GM12873 (cell line): ENCODE data around the gene CYP4F2.

Experiments
- TF ChIP-seq, protein P1 (sequence below): IDR thresholded peaks from 2 replicates; pipeline ENCODE4 v1.5.1; 2012; ENCODE audit warnings: low read depth, mild to moderate bottlenecking, moderate library complexity, low read length, control low read depth; ENCODE audit not compliant: insufficient read depth; ENCODE audit errors: missing control alignments

Gene CYP4F2

DNA sequence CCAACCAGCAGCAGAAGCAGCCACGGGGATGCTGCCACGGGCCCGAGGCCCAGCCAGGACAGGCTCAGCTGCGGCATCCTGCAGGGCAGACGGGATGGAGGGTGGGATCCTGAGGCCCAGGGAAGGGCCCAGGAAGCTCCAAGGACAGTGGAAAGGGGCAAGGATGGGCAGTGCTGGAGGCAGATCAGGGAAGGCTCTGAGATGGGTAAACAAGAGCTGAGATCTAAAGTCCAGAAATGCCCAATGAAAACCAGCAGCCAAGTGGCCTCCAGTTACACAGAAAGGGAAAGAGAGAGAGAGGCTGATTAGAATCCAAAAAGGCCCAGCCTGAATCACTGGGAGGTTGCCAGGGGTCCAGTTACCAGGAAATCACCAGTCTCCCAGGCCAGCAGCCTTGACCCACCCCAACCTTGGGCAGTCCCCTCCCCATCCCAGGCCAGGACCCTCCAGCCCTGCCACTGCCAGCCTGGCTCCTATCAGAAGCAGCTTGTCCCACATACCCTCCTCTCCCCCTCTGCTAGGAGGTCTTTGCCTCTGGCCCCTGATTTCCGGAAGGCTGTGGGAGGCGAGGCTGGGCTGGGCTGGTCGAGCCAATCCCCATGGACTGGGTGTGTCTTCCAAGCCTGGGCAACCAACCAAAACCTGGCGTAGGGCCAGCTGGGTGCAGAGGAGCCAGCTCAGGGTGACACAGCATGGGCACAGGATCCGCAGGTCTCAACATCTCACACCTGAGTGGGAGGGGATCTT lies 36.6 kb upstream of the CYP4F2 start, which contains the start of gene CYP4F11:
TSS of gene CYP4F11 (minus strand) at position 198 of the 747 bp plus-strand sequence. CDS start at position 77, 121 bp downstream.
- TF ChIP-seq, protein P1, sequence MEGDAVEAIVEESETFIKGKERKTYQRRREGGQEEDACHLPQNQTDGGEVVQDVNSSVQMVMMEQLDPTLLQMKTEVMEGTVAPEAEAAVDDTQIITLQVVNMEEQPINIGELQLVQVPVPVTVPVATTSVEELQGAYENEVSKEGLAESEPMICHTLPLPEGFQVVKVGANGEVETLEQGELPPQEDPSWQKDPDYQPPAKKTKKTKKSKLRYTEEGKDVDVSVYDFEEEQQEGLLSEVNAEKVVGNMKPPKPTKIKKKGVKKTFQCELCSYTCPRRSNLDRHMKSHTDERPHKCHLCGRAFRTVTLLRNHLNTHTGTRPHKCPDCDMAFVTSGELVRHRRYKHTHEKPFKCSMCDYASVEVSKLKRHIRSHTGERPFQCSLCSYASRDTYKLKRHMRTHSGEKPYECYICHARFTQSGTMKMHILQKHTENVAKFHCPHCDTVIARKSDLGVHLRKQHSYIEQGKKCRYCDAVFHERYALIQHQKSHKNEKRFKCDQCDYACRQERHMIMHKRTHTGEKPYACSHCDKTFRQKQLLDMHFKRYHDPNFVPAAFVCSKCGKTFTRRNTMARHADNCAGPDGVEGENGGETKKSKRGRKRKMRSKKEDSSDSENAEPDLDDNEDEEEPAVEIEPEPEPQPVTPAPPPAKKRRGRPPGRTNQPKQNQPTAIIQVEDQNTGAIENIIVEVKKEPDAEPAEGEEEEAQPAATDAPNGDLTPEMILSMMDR: no peak

DNA sequence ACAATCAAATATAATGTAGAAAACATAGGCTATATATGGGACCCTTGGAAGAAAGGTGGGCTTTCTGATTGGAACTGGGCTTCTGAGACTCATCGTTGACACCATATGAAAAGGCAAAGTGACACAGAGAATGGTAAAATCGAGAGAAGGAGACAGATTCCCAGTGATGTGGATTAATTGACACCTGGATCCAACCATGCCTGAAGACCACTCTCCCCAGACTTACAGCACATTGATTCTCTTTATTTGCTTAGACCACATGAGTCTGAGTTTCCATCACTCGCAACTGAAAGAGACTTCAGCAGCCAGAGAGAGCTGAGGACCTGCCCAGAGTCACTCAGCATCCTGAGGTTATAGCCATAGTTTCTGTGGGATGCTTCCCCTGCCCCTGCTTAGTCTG lies 30.4 kb upstream of the CYP4F2 start:
- TF ChIP-seq, protein P1: no peak

DNA sequence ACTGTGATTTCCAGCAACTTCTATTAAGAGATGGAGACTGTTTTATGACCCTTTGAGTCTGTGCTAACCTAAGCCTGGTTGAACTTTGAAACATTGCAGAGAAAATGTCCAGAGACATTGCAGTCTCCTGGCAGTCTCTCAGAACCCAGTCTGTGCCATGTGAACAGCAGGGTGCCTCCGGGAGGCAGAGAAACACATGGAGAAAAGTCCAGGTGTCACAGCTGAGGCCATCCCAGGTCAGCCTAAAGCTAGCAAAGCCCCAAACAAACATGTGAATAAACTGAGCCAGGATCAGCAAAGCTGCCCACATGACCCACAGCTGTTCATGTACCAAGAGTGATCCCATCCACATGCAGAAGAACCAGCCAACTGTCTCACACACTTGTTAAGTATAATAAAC lies 28.6 kb upstream of the CYP4F2 start:
- TF ChIP-seq, protein P1: no peak

DNA sequence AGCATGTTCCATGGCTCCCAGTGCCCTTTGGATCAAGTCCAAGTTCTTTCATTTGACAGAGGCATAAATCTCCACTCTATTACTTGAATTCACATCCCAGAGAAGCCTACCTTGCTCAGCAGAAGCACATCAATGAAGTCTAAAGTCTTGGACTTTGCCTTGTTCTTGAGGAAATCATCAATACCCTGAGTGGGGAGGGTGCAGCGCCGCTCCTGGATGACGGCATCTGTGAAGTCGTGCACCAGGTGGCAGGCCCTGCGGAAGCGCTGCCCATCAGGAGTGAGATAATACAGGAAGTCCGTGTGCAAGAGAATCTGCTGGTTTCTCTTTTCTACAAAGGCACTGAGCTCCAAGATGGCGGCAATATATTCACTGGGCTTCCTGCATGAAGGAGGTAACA lies 25.8 kb upstream of the CYP4F2 start:
- TF ChIP-seq, protein P1: no peak

DNA sequence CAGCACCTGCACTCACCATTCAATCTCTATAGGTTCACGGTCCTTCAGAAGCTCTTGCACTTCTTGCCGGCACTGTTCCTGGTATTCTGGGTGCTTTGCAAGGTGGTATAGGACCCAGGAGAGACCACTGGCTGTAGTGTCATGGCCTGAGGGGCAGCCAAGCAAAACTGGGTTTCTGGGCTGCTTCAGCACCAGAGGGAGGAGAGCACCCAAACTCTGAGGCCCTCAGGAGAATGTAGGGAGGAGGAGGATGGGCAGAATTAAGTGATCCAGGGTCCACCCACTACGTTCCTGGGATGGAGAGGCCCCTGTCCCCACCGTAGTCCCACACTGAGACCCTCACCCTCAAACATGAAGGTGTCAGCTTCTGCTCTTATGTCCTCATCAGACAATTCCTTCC lies 24.1 kb upstream of the CYP4F2 start:
- TF ChIP-seq, protein P1: no peak

DNA sequence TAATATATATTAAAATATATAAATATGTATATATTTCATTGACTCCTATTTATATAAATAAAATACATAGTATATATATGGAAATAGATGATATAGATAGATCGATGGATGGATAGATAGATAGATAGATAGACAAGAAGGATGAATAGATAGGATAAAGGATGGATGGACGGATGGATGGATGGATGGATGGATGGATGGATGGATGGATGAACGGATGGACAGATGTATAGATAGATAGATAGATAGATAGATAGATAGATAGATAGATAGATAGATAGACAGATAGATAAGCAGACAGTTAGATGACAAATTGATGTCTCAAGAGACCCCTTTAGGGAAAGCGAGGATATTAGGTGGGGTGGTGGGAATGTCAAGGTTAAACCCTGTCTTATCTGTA lies 21.4 kb upstream of the CYP4F2 start:
- TF ChIP-seq, protein P1: no peak

DNA sequence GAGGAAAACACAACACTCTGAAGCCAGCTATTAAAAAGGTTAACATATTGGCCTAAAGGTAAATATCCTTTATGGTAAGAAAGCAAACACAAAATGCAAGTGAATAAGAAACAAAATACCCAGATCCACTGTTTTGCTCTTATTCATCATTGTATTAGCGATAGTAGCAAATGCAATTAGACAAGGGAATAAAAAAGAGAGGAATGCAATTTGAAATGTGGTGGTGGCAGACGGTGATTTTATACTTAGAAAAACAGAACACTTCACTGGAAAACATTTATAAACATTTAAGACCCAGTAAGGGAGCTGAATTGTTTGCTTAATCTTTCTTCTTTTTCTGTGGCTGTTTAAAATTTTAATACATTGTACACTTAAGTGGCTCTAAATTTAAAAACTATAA lies 17.2 kb upstream of the CYP4F2 start:
- TF ChIP-seq, protein P1: no peak
